NCI-H1436 (cell line): ENCODE data around the gene TACR3.
A peak's percentile ranks its signal among the peaks of the same experiment; 100 is the strongest.
"Not testable (repeated sequence)": the region's sequence is repeated elsewhere in the genome, so short reads cannot be mapped to it uniquely, and the experiment has no call there.

ENCODE experiments used
- DNase-seq: peaks from one replicate; lab custom pipeline; 2025; lab: John Stamatoyannopoulos, UW

TACR3 gene, protein sequence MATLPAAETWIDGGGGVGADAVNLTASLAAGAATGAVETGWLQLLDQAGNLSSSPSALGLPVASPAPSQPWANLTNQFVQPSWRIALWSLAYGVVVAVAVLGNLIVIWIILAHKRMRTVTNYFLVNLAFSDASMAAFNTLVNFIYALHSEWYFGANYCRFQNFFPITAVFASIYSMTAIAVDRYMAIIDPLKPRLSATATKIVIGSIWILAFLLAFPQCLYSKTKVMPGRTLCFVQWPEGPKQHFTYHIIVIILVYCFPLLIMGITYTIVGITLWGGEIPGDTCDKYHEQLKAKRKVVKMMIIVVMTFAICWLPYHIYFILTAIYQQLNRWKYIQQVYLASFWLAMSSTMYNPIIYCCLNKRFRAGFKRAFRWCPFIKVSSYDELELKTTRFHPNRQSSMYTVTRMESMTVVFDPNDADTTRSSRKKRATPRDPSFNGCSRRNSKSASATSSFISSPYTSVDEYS

GRCh38 chr4:103719830-103720207, at the start of gene TACR3:
Gene TACR3, minus strand, starts transcription at chr4:103719985. Its CDS starts 310 bp downstream, at chr4:103719675.
- no peak for DNase-seq

DNA sequence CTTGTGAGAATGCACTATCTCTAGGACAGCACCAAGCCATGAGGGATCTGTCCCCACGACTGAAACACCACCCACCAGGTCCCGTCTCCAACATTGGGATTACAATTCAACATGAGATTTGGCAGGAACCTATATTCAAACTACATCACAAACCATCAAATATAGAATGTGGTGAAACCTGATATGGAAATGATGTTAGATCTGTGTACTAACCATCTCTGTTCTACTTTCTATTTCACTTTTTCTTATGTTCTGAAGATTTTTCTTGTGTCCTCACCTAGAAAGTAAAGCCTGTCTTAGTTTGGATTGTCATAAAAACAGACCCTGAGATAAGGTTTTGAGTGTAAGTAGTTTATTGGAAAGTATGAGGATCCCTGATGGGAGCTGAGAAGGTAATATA, 37.8 kb upstream of the TACR3 start:
- DNase-seq, result no peak

GRCh38 chr4:103756741-103757140, 37.0 kb upstream of the TACR3 start:
- DNase-seq, result no peak

- DNase-seq, result peak; percentile 39
Measured at GRCh38 chr4:103754844-103755243, 35.1 kb upstream of the TACR3 start.

GRCh38 chr4:103753868-103754653, 34.3 kb upstream of the TACR3 start:
- no peak for DNase-seq

- not testable (repeated sequence) for DNase-seq
Measured at GRCh38 chr4:103723150-103723549, 3.4 kb upstream of the TACR3 start.

DNA sequence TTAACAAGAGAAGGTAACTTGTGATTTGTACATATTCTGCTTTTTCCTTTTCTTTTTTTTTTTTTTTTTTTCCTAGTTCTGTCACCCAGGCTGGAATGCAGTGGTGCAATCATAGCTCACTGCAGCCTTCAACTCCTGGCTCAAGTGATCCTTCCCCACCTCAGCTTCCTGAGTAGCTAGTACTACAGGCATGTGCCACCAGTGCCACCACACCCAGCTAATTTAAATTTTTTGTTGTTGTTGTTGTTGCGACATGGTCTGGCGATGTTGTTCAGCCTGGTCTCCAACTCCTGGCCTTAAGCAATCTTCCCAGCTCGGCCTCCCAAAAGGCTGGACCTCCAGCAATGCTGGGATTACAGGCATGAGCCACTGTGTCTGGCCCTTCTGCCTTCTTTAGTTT, 1.5 kb upstream of the TACR3 start:
- no peak for DNase-seq

- no peak for DNase-seq
Measured at GRCh38 chr4:103720661-103721060, 876 bp upstream of the TACR3 start.

DNA sequence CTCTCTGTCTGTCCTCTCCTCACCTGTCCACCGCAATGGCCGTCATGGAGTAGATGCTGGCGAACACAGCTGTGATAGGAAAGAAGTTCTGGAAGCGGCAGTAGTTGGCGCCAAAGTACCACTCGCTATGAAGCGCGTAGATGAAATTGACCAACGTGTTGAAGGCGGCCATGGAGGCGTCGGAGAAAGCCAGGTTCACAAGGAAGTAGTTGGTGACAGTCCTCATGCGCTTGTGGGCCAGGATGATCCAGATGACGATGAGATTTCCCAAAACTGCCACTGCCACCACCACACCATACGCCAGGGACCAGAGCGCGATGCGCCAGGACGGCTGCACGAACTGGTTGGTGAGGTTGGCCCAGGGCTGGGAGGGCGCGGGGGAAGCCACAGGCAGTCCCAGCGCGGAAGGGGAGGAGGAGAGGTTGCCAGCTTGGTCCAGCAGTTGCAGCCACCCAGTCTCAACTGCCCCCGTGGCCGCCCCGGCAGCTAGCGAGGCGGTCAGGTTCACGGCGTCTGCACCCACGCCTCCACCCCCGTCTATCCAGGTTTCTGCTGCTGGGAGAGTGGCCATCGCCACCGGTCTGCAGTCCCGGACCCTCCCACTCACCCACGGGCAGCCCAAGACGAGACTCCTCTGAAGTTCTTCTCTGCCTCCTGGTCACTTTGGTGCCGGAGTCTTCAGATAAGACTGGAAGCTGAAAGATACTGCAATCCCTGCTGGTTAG, 518 bp downstream of the TACR3 start:
- no peak for DNase-seq

- no peak for DNase-seq
Measured at GRCh38 chr4:103692615-103693014, 27.2 kb downstream of the TACR3 start.

- no peak for DNase-seq
Measured at GRCh38 chr4:103673983-103674382, 45.8 kb downstream of the TACR3 start.

- DNase-seq, result not testable (repeated sequence)
Measured at GRCh38 chr4:103666764-103667163, 53.0 kb downstream of the TACR3 start.

DNA sequence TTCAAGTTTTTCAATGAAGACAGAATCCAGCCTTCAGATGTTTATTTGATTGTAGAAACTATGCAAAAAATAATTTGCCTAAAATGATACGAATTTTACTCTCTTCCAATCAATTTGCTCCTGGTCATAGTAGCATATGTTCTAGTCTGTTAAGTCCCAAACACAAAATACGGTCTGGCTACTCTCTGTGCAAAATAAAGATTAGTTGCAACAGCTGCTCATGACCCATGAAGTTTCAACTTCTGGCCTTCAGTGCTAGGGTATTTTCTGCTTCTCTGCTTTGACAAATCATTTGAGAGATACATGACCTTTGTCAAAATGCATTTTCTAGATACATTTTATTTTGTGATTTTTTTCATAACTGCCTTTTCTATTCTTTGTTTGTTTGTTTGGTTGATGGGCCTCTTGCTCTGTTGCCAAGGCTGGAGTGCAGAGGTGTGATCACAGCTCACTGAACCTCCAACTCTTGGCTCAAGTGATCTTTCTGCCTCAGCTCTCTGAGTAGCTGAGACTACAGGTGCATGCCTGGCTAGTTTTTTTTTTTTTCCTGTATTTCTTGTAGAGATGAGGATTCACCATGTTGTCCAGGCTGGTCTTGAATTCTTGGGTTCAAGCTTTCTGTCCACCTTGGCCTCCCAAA, 55.2 kb downstream of the TACR3 start:
- no peak for DNase-seq

DNA sequence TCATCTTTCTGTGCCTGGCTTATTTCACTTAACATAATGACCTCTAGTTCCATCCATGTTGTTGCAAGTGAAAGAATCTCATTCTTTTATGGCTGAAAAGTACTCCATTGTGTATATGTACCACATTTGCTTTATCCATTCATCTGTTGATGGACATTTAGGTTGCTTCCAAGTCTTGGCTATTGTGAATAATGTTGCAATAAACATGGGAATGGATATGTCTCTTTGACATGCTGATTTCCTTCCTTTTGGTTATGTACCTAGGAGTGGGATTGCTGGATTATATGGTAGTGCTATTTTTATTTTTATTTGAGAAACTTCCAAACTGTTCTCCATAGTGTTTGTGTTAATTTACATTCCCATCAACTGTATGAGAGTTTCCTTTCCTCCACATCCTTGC, 71.2 kb downstream of the TACR3 start:
- DNase-seq, result no peak

DNA sequence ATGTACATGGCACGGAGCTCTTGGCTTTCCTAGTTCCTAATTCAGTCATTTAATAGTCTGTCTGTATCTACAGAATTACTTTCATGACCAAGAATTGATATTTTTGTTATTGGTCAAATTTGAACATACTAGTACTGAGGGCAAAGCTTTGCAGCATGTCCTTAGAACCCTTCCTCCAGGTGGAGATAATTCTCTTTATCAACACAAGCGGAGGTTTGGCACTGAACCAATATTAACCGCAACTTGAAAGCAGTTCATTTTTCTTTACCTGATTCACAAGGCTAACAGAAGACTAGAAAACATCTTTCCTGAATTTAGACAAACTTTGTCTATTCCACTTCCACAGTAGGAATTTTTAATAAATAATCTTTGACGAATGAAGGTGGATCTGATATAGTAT, 73.8 kb downstream of the TACR3 start:
- no peak for DNase-seq

DNA sequence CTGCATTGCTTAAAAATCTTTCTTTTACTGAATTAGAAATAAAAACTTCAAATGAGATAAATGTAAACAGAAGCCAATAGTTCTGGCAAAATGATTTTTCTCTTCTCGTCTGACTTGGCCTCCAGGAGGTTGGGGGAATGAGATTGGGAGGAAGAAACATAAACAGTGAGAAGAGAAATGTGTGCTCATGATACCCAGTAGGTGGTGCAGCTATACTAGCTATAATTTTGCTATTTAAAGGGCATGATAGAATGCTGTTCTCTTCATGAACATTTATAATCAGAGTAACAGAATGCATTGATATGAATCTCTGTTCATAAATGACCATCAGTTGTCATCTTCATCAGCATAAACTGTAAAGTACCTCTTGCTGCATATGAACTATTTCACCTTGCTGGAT, 85.5 kb downstream of the TACR3 start:
- no peak for DNase-seq

DNA sequence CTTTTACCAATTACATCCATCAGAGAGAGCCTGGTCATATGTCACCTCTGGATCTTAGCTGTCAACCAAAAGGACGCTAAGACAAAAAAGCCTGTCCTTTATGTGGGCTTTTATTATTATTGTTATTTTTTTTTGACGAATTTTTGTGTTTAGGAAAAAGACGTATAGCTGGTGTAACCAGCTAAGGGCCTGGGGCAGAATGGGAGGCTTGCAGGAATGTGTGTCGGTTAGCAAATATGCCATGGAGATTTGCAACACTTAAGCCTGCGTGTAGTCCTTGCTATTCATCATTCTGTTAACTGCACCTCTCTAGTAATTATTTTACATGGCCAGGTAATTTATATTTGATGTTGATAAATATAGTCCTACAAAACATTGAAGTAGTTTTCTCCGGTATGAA, 93.5 kb downstream of the TACR3 start:
- no peak for DNase-seq

DNA sequence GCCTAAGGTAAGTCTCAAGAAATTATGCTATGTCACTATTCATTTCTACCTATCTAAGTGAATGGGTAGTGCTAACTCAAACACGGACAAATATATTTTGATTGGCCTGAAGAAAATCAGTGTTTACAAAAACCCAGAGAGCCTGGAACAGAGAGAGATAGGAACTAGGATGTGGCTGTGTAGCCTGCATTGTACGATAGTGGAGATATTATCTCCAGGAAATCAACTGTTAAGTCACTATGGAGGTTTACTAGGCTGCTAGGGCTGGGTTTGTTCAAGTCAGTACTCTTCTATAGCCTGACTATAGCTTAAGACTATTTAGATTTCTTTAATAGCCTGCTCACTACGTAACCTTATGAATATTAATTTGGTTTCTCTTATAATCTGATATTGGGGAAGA, 127.9 kb downstream of the TACR3 start:
- no peak for DNase-seq

- no peak for DNase-seq
Measured at GRCh38 chr4:103567591-103567990, 152.2 kb downstream of the TACR3 start.

DNA sequence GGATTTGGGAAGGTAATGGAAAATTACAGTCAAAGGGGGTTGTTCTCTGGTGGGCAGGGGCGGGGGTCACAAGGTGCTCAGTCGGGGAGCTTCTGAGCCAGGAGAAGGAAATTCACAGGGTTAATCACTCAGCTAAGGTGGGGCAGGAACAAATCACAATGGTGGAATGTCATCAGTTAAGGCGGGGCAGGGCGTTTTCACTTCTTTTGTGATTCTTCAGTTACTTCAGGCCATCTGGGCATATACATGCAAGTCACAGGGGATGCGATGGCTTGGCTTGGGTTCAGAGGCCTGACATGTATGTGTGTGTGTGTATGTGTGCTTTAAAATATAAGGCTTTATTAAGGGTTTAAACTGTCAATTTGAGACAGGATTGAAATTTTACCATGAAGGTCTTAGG, 160.6 kb downstream of the TACR3 start:
- not testable (repeated sequence) for DNase-seq
